HepG2 (cell line): ENCODE data around the gene EMC9. TPM values are rescaled to one million over a fixed set of nuclear protein-coding genes. Genes with fewer than 3 reads are reported as not detected.

ENCODE experiments used
- EZH2 ChIP-seq: conservative IDR thresholded peaks from 2 replicates; pipeline ENCODE4 v1.6.1; 2012; ENCODE audit warnings: mild to moderate bottlenecking, low read depth, low read length, moderate library complexity
- GABPB1 ChIP-seq: IDR thresholded peaks from 2 replicates; pipeline ENCODE4 v1.6.1; 2016; ENCODE audit warnings: mild to moderate bottlenecking, missing genetic modification reagents, moderate library complexity, missing compliant biosample characterization
- MLLT10 ChIP-seq: sonication (generic); formaldehyde crosslinking; IDR thresholded peaks from 2 replicates; pipeline ENCODE4 v1.4.0; 2020; ENCODE audit warnings: missing genetic modification reagents
- NCOA1 ChIP-seq: sonication (generic); formaldehyde crosslinking; IDR thresholded peaks from 2 replicates; pipeline ENCODE4 v1.9.0; 2021; ENCODE audit warnings: missing genetic modification reagents
- NFE2 ChIP-seq: sonication (generic); formaldehyde crosslinking; IDR thresholded peaks from 2 replicates; pipeline ENCODE4 v1.4.0; 2020; ENCODE audit warnings: missing genetic modification reagents
- SIN3B ChIP-seq: fragments of 150-350 bp; IDR thresholded peaks from 2 replicates; pipeline ENCODE4 v1.6.1; 2014; ENCODE audit warnings: low read length
- SIX4 ChIP-seq: sonication (generic); formaldehyde crosslinking; IDR thresholded peaks from 2 replicates; pipeline ENCODE4 v1.4.0; 2020; ENCODE audit warnings: missing genetic modification reagents
- U2AF1 ChIP-seq: fragments of 200-400 bp; formaldehyde crosslinking; optimal IDR thresholded peaks from 2 replicates; pipeline ENCODE3; 2017; ENCODE audit warnings: mild to moderate bottlenecking, low read depth, low read length
- polyA plus RNA-seq, 8 experiments: library from polyadenylated mRNA; depleted of rRNA in 3 of 8; stranded (reverse) in 7 of 8; unstranded in 1 of 8; fragments of >200 nt; fragmentation: Illumina TruSeq in 4 of 8; extraction: Trizol in 4 of 8; gene quantifications; 2 replicates each; pipeline versions ENCODE4 v1.2.1 to v1.2.3, GENCODE V29; 2011 to 2016; ENCODE audit warnings: low read depth in 4 of 8, missing spikeins in 1 of 8, mixed read lengths in 1 of 8; ENCODE audit not compliant: insufficient read depth in 1 of 8
- total RNA-seq, 5 experiments: library from RNA; depleted of rRNA; stranded (reverse); fragments of >200 nt; fragmentation: Illumina TruSeq; extraction: Trizol; gene quantifications; 2 replicates each; pipeline ENCODE4 v1.2.3, GENCODE V29; 2016; ENCODE audit warnings: low read depth in 1 of 5
- TF ChIP-seq, protein P1 (sequence below): sonication (generic); formaldehyde crosslinking; IDR thresholded peaks from 2 replicates; pipeline ENCODE4; 2020; ENCODE audit warnings: missing genetic modification reagents, mild to moderate bottlenecking, borderline replicate concordance
- TF ChIP-seq, protein P2 (sequence below): sonication (generic); formaldehyde crosslinking; conservative IDR thresholded peaks from 2 replicates; pipeline ENCODE4 v1.5.0; 2020; ENCODE audit warnings: missing genetic modification reagents
- TF ChIP-seq, protein P3 (sequence below): sonication (generic); formaldehyde crosslinking; IDR thresholded peaks from 2 replicates; pipeline ENCODE4 v1.4.0; 2020; ENCODE audit warnings: mild to moderate bottlenecking, missing genetic modification reagents
- TF ChIP-seq, protein P4 (sequence below): sonication (generic); formaldehyde crosslinking; IDR thresholded peaks from 2 replicates; pipeline ENCODE4 v1.5.0; 2020; ENCODE audit warnings: missing genetic modification reagents, mild to moderate bottlenecking, borderline replicate concordance
- TF ChIP-seq, protein P5 (sequence below): IDR thresholded peaks from 2 replicates; pipeline ENCODE4 v1.6.1; 2016; ENCODE audit warnings: low read depth, borderline replicate concordance
- TF ChIP-seq, protein P6 (sequence below): sonication (generic); formaldehyde crosslinking; IDR thresholded peaks from 2 replicates; pipeline ENCODE4 v1.8.0; 2022; ENCODE audit warnings: low read depth, missing genetic modification reagents
- TF ChIP-seq, protein P7 (sequence below): sonication (generic); formaldehyde crosslinking; IDR thresholded peaks from 2 replicates; pipeline ENCODE4 v1.4.0; 2020; ENCODE audit warnings: mild to moderate bottlenecking, missing genetic modification reagents

The EMC9 gene
- total and polyA plus RNA-seq, 2 of the 13 experiments (the other 11 are each of a cell fraction or from before 2014, with no cell fraction given), result 60.5 to 78.7 TPM

DNA sequence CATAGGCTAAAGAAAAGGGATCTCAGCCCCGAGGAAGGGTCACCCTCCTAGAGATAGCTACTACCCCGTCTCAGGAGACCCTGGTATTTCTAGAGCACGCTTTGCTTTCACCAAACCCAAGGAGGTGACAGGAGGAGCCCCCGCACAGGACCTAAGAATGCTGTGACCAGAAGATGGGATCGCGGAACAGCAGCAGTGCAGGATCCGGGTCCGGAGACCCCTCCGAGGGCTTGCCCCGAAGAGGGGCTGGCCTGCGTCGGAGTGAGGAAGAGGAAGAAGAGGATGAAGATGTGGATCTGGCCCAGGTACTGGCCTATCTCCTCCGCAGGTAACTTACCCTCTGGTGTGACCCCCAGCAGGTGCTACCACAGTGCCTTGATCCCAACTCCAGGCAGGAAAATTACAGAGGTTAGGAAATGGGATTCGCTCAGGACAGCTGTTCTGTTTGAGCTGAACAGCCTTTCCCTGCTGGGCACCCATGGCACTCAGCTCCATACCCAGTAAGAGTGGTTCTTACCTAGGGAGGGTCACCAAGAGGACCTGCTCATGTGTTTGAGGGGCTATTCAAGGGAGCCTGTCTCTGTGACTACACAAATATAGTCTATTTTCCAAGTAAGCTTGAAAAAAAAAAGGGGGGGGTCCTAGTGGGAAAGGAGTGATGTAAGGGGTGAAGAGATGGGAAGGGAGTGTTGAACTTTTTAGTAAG is 25.8 kb downstream of the EMC9 start (continued):
- TF ChIP-seq, protein P1, sequence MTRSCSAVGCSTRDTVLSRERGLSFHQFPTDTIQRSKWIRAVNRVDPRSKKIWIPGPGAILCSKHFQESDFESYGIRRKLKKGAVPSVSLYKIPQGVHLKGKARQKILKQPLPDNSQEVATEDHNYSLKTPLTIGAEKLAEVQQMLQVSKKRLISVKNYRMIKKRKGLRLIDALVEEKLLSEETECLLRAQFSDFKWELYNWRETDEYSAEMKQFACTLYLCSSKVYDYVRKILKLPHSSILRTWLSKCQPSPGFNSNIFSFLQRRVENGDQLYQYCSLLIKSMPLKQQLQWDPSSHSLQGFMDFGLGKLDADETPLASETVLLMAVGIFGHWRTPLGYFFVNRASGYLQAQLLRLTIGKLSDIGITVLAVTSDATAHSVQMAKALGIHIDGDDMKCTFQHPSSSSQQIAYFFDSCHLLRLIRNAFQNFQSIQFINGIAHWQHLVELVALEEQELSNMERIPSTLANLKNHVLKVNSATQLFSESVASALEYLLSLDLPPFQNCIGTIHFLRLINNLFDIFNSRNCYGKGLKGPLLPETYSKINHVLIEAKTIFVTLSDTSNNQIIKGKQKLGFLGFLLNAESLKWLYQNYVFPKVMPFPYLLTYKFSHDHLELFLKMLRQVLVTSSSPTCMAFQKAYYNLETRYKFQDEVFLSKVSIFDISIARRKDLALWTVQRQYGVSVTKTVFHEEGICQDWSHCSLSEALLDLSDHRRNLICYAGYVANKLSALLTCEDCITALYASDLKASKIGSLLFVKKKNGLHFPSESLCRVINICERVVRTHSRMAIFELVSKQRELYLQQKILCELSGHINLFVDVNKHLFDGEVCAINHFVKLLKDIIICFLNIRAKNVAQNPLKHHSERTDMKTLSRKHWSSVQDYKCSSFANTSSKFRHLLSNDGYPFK, result peak; percentile 9; the same call in 1 of the 2 replicates
- TF ChIP-seq NCOA1 (CRISPR knock-in tag), result no peak
- TF ChIP-seq, protein P2, sequence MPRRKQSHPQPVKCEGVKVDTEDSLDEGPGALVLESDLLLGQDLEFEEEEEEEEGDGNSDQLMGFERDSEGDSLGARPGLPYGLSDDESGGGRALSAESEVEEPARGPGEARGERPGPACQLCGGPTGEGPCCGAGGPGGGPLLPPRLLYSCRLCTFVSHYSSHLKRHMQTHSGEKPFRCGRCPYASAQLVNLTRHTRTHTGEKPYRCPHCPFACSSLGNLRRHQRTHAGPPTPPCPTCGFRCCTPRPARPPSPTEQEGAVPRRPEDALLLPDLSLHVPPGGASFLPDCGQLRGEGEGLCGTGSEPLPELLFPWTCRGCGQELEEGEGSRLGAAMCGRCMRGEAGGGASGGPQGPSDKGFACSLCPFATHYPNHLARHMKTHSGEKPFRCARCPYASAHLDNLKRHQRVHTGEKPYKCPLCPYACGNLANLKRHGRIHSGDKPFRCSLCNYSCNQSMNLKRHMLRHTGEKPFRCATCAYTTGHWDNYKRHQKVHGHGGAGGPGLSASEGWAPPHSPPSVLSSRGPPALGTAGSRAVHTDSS (CRISPR knock-in tag), result no peak
- no peak for TF ChIP-seq GABPB1
- no peak; the same call in 1 of the 2 replicates for TF ChIP-seq SIN3B
- TF ChIP-seq, protein P3, sequence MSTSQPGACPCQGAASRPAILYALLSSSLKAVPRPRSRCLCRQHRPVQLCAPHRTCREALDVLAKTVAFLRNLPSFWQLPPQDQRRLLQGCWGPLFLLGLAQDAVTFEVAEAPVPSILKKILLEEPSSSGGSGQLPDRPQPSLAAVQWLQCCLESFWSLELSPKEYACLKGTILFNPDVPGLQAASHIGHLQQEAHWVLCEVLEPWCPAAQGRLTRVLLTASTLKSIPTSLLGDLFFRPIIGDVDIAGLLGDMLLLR (CRISPR knock-in tag), result no peak
- no peak for TF ChIP-seq EZH2
- TF ChIP-seq, protein P4, sequence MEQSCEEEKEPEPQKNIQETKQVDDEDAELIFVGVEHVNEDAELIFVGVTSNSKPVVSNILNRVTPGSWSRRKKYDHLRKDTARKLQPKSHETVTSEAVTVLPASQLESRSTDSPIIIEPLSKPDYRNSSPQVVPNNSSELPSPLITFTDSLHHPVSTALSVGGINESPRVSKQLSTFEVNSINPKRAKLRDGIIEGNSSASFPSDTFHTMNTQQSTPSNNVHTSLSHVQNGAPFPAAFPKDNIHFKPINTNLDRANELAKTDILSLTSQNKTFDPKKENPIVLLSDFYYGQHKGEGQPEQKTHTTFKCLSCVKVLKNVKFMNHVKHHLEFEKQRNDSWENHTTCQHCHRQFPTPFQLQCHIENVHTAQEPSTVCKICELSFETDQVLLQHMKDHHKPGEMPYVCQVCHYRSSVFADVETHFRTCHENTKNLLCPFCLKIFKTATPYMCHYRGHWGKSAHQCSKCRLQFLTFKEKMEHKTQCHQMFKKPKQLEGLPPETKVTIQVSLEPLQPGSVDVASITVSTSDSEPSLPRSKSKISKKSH (CRISPR knock-in tag), result peak; percentile 88
- TF ChIP-seq, protein P5, sequence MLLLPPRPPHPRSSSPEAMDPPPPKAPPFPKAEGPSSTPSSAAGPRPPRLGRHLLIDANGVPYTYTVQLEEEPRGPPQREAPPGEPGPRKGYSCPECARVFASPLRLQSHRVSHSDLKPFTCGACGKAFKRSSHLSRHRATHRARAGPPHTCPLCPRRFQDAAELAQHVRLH (CRISPR knock-in tag), result no peak
- TF ChIP-seq NFE2, result no peak
- TF ChIP-seq, protein P6, sequence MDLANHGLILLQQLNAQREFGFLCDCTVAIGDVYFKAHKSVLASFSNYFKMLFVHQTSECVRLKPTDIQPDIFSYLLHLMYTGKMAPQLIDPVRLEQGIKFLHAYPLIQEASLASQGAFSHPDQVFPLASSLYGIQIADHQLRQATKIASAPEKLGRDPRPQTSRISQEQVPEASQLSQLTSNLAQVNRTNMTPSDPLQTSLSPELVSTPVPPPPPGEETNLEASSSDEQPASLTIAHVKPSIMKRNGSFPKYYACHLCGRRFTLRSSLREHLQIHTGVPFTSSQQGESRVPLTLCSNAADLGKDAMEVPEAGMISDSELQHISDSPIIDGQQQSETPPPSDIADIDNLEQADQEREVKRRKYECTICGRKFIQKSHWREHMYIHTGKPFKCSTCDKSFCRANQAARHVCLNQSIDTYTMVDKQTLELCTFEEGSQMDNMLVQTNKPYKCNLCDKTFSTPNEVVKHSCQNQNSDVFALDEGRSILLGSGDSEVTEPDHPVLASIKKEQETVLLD (CRISPR knock-in tag), result no peak
- TF ChIP-seq U2AF1, result no peak
- TF ChIP-seq MLLT10 (CRISPR knock-in tag), result no peak
- no peak for TF ChIP-seq SIX4
- TF ChIP-seq, protein P7, sequence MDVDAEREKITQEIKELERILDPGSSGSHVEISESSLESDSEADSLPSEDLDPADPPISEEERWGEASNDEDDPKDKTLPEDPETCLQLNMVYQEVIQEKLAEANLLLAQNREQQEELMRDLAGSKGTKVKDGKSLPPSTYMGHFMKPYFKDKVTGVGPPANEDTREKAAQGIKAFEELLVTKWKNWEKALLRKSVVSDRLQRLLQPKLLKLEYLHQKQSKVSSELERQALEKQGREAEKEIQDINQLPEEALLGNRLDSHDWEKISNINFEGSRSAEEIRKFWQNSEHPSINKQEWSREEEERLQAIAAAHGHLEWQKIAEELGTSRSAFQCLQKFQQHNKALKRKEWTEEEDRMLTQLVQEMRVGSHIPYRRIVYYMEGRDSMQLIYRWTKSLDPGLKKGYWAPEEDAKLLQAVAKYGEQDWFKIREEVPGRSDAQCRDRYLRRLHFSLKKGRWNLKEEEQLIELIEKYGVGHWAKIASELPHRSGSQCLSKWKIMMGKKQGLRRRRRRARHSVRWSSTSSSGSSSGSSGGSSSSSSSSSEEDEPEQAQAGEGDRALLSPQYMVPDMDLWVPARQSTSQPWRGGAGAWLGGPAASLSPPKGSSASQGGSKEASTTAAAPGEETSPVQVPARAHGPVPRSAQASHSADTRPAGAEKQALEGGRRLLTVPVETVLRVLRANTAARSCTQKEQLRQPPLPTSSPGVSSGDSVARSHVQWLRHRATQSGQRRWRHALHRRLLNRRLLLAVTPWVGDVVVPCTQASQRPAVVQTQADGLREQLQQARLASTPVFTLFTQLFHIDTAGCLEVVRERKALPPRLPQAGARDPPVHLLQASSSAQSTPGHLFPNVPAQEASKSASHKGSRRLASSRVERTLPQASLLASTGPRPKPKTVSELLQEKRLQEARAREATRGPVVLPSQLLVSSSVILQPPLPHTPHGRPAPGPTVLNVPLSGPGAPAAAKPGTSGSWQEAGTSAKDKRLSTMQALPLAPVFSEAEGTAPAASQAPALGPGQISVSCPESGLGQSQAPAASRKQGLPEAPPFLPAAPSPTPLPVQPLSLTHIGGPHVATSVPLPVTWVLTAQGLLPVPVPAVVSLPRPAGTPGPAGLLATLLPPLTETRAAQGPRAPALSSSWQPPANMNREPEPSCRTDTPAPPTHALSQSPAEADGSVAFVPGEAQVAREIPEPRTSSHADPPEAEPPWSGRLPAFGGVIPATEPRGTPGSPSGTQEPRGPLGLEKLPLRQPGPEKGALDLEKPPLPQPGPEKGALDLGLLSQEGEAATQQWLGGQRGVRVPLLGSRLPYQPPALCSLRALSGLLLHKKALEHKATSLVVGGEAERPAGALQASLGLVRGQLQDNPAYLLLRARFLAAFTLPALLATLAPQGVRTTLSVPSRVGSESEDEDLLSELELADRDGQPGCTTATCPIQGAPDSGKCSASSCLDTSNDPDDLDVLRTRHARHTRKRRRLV (CRISPR knock-in tag), result no peak
